Keratinocyte (primary cell): ENCODE measurements around the gene SEMA3A.

Experiments
- CTCF ChIP-seq, 3 experiments: IDR thresholded peaks in 1 of 3; conservative IDR thresholded peaks in 1 of 3; optimal IDR thresholded peaks in 1 of 3; 2 replicates in 2 of 3; 3 replicates in 1 of 3; pipeline versions ENCODE3 to v1.5.1; 2011; ENCODE audit warnings: low read length in 3 of 3, mild to moderate bottlenecking in 3 of 3, moderate library complexity in 2 of 3, control low read depth in 1 of 3, inconsistent platforms in 1 of 3; ENCODE audit not compliant: insufficient read depth in 2 of 3; ENCODE audit errors: extremely low read depth in 1 of 3
- EZH2 ChIP-seq: IDR thresholded peaks from one replicate; pipeline ENCODE4 v1.6.1; 2012; ENCODE audit warnings: inconsistent platforms, mild to moderate bottlenecking, low read length, moderate library complexity

DNA sequence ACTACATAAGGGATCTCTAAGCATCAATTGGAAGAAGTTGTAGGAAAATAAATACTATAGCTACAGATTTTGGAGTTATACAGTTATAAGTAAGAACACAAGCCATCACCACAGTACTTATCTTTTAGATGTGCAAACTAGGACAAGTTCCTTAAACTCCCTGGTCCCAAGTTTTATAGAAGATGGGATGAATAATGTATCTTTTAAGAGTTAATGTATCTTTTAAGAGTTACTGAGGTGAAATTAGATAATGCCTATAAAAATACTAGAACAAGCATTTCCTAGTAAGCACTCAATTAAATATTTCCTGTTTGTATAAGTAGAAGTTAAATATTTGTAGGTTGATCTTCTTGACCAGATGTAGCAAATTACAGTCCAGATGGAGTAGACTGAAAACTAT, 56.8 kb downstream of the SEMA3A start:
- TF ChIP-seq CTCF (optimal IDR thresholded peaks at IDR 0.05 in 1 of 3, IDR thresholded peaks at IDR 0.05 in 1 of 3, conservative IDR thresholded peaks at IDR 0.05 in 1 of 3; ENCODE audit: extremely low read depth in 1 of 3, insufficient read depth in 2 of 3, low read length in 3 of 3) = no peak
- TF ChIP-seq EZH2 = no peak
